ENCODE measurements around the gene ARHGAP8.

The ARHGAP8 gene

GRCh38 chr22:44726439-44726838 is 25.9 kb upstream of the ARHGAP8 start:
- no peak for DNase-seq (ENCODE audit: low read depth)

GRCh38 chr22:44727148-44727547 is 25.2 kb upstream of the ARHGAP8 start:
- DNase-seq (ENCODE audit: low read depth) = no peak

GRCh38 chr22:44727709-44728108 is 24.7 kb upstream of the ARHGAP8 start:
- DNase-seq (ENCODE audit: low read depth) = no peak

- no peak for DNase-seq (ENCODE audit: low read depth)
These were observed 23.5 kb upstream of the ARHGAP8 start for GRCh38 chr22:44728761-44729324.

GRCh38 chr22:44729391-44730021 is 22.9 kb upstream of the ARHGAP8 start:
- no peak for DNase-seq (ENCODE audit: low read depth)

GRCh38 chr22:44730022-44730393 is 22.4 kb upstream of the ARHGAP8 start:
- no peak for DNase-seq (ENCODE audit: low read depth)

GRCh38 chr22:44730490-44731356 is 21.7 kb upstream of the ARHGAP8 start:
- DNase-seq (ENCODE audit: low read depth) = no peak

- DNase-seq (ENCODE audit: low read depth) = no peak
These were observed 20.9 kb upstream of the ARHGAP8 start for GRCh38 chr22:44731357-44731970.

- no peak for DNase-seq (ENCODE audit: low read depth)
These were observed 20.3 kb upstream of the ARHGAP8 start for GRCh38 chr22:44732017-44732561.

GRCh38 chr22:44732661-44733060 is 19.7 kb upstream of the ARHGAP8 start:
- DNase-seq (ENCODE audit: low read depth) = no peak

- no peak for DNase-seq (ENCODE audit: low read depth)
These were observed 18.8 kb upstream of the ARHGAP8 start for GRCh38 chr22:44733426-44734106.

- no peak for DNase-seq (ENCODE audit: low read depth)
These were observed 18.1 kb upstream of the ARHGAP8 start for GRCh38 chr22:44734278-44734677.

GRCh38 chr22:44734801-44735517 is 17.4 kb upstream of the ARHGAP8 start:
- no peak for DNase-seq (ENCODE audit: low read depth)

- DNase-seq (ENCODE audit: low read depth) = no peak
These were observed 16.6 kb upstream of the ARHGAP8 start for GRCh38 chr22:44735518-44736428.

GRCh38 chr22:44736581-44737405 is 15.6 kb upstream of the ARHGAP8 start:
- DNase-seq (ENCODE audit: low read depth) = no peak

GRCh38 chr22:44737406-44738346 is 14.7 kb upstream of the ARHGAP8 start:
- DNase-seq (ENCODE audit: low read depth) = no peak

- DNase-seq (ENCODE audit: low read depth) = no peak
These were observed 14.0 kb upstream of the ARHGAP8 start for GRCh38 chr22:44738347-44738715.

- no peak for DNase-seq (ENCODE audit: low read depth)
These were observed 13.4 kb upstream of the ARHGAP8 start for GRCh38 chr22:44739024-44739423.

All from GM04503 (cell line).